Omental fat pad (tissue), 4 donors: ENCODE results near the gene ANAPC5. TPM values are rescaled to one million over a fixed set of nuclear protein-coding genes. Genes with fewer than 3 reads are reported as not detected.
"Not testable (repeated sequence)": the region's sequence is repeated elsewhere in the genome, so short reads cannot be mapped to it uniquely, and the experiment has no call there.

Experiments used
- ATAC-seq: fragments of 150-250 bp; one replicate; pipeline ENCODE4 v1.9.1; 2016; ENCODE audit warnings: mild to moderate bottlenecking, moderate library complexity; ENCODE audit not compliant: low FRiP score
- DNase-seq: peaks from one replicate; pipeline ENCODE4 v3.0.0-alpha.2; 2019; ENCODE audit warnings: low spot score
- total RNA-seq, 4 donors: library from RNA; depleted of rRNA; stranded (reverse); fragments of >200 nt; gene quantifications; one replicate each; pipeline ENCODE4 v1.1.0, GENCODE V29; 2016
- TF ChIP-seq, protein P1 (sequence below), 3 donors: fragments of 450-650 bp; IDR thresholded peaks; one replicate each; pipeline ENCODE4 v1.5.1; 2016 to 2017; ENCODE audit warnings: antibody characterized with exemption in 3 of 3, mild to moderate bottlenecking in 3 of 3, moderate library complexity in 2 of 3

The ANAPC5 gene
- total RNA-seq, 4 donors from 2014 or later, result 88.2 to 154 (median 101) TPM

DNA sequence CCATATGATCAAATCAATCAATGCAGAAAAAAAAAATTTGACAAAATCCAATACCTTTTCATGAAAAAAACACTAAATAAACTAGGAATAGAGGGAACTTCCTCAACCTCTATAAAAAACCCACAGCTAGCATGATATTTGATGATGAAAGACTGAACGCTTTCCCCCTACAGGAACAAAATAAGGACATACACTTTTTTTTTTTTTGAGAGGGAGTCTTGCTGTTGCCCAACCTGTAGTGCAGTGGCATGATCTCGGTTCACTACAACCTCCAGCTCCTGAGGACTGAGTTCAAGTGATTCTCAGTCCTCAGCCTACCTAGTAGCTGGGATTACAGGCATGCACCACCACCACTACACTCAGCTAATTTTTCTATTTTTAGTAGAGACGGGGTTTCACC is 37.8 kb downstream of the ANAPC5 start:
- no peak for ATAC-seq
- DNase-seq, result no peak
- TF ChIP-seq, protein P1, sequence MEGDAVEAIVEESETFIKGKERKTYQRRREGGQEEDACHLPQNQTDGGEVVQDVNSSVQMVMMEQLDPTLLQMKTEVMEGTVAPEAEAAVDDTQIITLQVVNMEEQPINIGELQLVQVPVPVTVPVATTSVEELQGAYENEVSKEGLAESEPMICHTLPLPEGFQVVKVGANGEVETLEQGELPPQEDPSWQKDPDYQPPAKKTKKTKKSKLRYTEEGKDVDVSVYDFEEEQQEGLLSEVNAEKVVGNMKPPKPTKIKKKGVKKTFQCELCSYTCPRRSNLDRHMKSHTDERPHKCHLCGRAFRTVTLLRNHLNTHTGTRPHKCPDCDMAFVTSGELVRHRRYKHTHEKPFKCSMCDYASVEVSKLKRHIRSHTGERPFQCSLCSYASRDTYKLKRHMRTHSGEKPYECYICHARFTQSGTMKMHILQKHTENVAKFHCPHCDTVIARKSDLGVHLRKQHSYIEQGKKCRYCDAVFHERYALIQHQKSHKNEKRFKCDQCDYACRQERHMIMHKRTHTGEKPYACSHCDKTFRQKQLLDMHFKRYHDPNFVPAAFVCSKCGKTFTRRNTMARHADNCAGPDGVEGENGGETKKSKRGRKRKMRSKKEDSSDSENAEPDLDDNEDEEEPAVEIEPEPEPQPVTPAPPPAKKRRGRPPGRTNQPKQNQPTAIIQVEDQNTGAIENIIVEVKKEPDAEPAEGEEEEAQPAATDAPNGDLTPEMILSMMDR (IDR thresholded peaks at IDR 0.05), result no peak

DNA sequence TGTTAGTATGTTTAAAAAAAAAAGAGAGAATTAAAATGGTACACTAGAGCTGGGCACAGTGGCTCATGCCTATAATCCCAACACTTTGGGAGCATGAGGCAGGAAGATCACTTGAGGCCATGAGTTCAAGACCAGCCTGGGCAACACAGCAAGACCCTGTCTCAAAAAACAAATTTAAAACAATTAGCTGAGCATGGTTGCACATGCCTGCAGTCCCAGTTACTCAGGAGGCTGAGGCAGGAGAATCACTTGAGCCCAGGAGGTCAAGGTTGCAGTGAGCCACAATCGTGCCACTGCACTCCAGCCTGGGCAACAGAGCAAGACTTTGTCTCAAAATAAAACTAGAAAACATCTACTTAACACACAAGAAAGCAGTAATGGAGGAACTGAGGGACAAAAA is 42.0 kb downstream of the ANAPC5 start:
- not testable (repeated sequence) for DNase-seq, ATAC-seq

DNA sequence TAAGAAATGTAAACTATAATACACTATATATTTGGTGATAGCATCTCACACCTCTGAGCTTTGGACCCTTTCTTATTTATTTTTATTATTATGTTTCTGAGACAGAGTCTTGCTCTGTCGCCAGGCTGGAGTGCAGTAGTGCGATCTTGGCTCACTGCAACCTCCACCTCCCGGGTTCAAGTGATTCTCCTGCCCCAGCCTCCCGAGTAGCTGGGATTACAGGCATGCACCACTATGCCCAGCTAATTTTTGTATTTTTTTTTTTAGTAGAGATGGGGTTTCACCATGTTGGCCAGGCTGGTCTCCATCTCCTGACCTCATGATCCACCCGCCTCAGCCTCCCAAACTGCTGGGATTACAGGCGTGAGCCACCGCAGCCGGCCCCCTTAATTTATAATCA is 44.8 kb downstream of the ANAPC5 start:
- ATAC-seq, DNase-seq: not testable (repeated sequence)

DNA sequence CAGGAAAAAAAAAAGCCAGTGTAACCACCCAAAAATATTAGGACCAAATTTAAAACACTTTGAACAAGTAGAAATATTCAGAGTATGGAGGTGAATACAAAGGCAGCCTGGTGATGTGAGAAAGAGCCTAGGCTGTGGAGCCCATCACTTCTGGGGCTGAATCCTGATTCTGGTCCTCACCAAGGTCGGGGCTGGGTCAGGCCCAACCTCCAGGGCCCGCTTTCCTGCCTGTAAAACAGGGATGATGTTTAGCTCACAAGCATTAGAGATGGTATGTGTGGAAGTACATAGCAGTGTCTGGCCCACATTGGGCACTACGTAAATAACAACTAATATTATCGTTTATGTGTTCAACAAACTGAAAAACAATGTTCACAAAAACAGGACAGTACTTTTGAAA is 47.9 kb downstream of the ANAPC5 start:
- TF ChIP-seq, protein P1 (IDR thresholded peaks at IDR 0.05), result no peak
- no peak for DNase-seq
- ATAC-seq, result no peak

DNA sequence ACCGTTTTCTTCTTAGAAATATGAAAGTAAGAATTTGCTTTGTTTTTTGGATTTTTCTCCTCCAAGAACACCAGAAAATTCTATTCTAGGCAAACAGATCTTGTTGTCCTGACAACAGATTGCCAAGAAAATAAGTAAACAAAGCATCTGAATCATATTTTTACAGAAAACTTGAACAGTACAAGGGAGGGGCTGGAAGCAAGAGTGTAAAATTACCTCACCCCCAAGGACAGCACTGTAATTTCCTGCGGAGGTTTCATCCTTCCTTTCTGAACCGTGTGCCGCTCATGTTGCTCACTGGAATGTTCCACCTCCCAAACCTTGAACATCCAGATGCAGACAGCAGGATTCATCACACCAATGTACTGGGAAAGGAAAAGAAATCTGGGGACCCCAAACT is 50.3 kb downstream of the ANAPC5 start:
- TF ChIP-seq, protein P1 (IDR thresholded peaks at IDR 0.05), result no peak
- ATAC-seq (no peak), DNase-seq (no peak)

DNA sequence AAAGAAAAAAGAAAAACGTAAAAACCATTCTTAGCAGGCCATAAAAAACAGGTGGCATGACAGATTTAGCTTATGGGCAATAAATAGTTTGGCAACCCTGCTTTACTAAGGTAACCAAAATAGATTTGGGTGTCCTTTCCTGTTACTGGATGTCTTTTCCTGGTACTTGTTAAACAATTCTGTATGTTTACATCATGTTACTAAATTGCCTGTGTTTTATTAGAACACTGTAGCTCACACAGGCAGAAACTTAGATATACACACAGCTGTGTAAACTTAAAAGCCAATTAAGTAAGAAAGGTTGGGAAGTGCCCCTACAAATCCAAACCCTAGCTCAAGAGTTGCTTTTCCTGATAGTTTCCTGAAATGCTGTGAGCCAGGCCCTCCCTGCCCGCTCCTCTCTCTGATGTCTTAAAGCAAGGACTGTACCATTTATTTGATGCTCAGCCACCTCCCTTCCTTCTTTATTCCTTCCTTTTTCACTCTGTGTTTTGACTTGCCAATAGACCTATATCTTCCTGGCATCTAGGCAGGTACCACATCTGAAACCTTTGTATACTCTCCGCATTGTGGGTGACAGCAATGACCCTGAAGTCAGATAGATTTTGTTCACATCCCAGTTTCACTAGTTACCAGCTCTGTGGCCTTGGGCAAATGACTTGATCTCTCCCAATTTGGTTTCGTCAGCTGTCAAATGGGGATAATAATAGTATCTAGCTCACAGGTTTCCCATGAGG is 52.0 kb downstream of the ANAPC5 start:
- no peak for DNase-seq
- no peak for ATAC-seq
- TF ChIP-seq, protein P1 (IDR thresholded peaks at IDR 0.05), result no peak

DNA sequence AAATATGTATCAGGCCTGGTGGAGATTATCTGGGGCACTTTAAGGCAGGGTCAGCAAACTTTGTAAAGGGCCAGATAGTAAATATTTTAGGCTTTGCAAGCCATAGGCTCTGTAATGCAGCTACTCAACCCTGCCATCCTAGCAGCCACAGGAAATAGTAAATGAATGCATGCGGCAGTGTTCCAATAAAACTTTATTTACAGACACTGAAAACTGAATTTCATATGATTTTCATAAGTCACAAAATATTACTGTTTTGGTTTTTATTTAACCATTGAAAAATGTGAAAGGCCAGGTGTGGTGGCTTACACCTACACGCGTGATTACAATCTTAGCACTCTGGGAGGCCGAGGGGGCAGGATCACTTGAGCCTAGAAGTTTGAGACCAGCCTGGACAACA is 52.5 kb downstream of the ANAPC5 start:
- DNase-seq (no peak), ATAC-seq (no peak)
- TF ChIP-seq, protein P1 (IDR thresholded peaks at IDR 0.05), result no peak

DNA sequence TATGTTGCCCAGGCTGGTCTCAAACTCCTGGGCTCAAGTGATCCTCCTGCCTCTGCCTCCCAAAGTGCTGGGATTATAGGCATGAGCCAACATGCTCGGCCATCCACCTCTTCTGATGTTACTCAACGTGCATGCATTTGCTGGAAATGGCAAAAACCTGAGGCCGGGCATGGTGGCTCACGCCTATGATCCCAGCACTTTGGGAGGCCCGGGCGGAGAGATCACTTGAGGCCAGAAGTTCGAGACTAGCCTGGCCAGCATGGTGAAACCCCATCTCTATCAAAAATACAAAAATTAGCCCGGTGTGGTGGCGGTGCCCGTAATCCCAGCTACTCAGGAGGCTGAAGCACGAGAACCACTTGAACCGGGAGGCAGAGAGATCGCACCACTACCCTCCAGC is 53.8 kb downstream of the ANAPC5 start:
- not testable (repeated sequence) for ATAC-seq, DNase-seq
